ENCODE results near the gene MAPKBP1.

MAPKBP1 gene

GRCh38 chr15:41774882-41775417 is 666 bp downstream of the MAPKBP1 start:
- DNase-seq (ENCODE audit: low read depth) = no peak
- TF ChIP-seq MYC (IDR thresholded peaks at IDR 0.05; ENCODE audit: low read depth, low read length) (no peak), POLR2A (IDR thresholded peaks at IDR 0.05; ENCODE audit: extremely low read depth, insufficient read length) (no peak), CTCF (IDR thresholded peaks at IDR 0.05; ENCODE audit: low read depth, low read length) (no peak), MAX (IDR thresholded peaks at IDR 0.05; ENCODE audit: low read depth, low read length) (no peak)
- peak overlapping the region; percentile 76 for H3K4me3 ChIP-seq (ENCODE audit: low read depth, low read length)

- H3K4me3 ChIP-seq (ENCODE audit: low read depth, low read length) = no peak overlapping the region
- no peak for DNase-seq (ENCODE audit: low read depth)
- TF ChIP-seq MYC (IDR thresholded peaks at IDR 0.05; ENCODE audit: low read depth, low read length) (no peak), POLR2A (IDR thresholded peaks at IDR 0.05; ENCODE audit: extremely low read depth, insufficient read length) (no peak), CTCF (IDR thresholded peaks at IDR 0.05; ENCODE audit: low read depth, low read length) (no peak), MAX (IDR thresholded peaks at IDR 0.05; ENCODE audit: low read depth, low read length) (no peak)
These were observed 1.4 kb downstream of the MAPKBP1 start for GRCh38 chr15:41775651-41776050.

- no peak overlapping the region for H3K4me3 ChIP-seq (ENCODE audit: low read depth, low read length)
- no peak for DNase-seq (ENCODE audit: low read depth)
- TF ChIP-seq MYC (IDR thresholded peaks at IDR 0.05; ENCODE audit: low read depth, low read length) (no peak), POLR2A (IDR thresholded peaks at IDR 0.05; ENCODE audit: extremely low read depth, insufficient read length) (no peak), CTCF (IDR thresholded peaks at IDR 0.05; ENCODE audit: low read depth, low read length) (no peak), MAX (IDR thresholded peaks at IDR 0.05; ENCODE audit: low read depth, low read length) (no peak)
These were observed 3.2 kb downstream of the MAPKBP1 start for GRCh38 chr15:41777421-41777973.

- H3K4me3 ChIP-seq (ENCODE audit: low read depth, low read length) = no peak overlapping the region
- TF ChIP-seq CTCF (IDR thresholded peaks at IDR 0.05; ENCODE audit: low read depth, low read length) = no peak
- TF ChIP-seq MAX (IDR thresholded peaks at IDR 0.05; ENCODE audit: low read depth, low read length) = no peak
- TF ChIP-seq MYC (IDR thresholded peaks at IDR 0.05; ENCODE audit: low read depth, low read length) = no peak
- TF ChIP-seq POLR2A (IDR thresholded peaks at IDR 0.05; ENCODE audit: extremely low read depth, insufficient read length) = no peak
- no peak for DNase-seq (ENCODE audit: low read depth)
These were observed 4.2 kb downstream of the MAPKBP1 start for GRCh38 chr15:41778521-41778920.

GRCh38 chr15:41779662-41780157 is 5.4 kb downstream of the MAPKBP1 start:
- no peak for DNase-seq (ENCODE audit: low read depth)
- H3K4me3 ChIP-seq (ENCODE audit: low read depth, low read length) = no peak overlapping the region
- TF ChIP-seq POLR2A (IDR thresholded peaks at IDR 0.05; ENCODE audit: extremely low read depth, insufficient read length) = no peak
- no peak for TF ChIP-seq MAX (IDR thresholded peaks at IDR 0.05; ENCODE audit: low read depth, low read length)
- no peak for TF ChIP-seq MYC (IDR thresholded peaks at IDR 0.05; ENCODE audit: low read depth, low read length)
- TF ChIP-seq CTCF (IDR thresholded peaks at IDR 0.05; ENCODE audit: low read depth, low read length) = no peak
